HG03045 (cell line): ENCODE results near the gene SRRM5.
"Not testable (repeated sequence)": the region's sequence is repeated elsewhere in the genome, so short reads cannot be mapped to it uniquely, and the experiment has no call there.

ENCODE experiments used
- ATAC-seq: cut with Tn5 transposase; IDR thresholded peaks from one replicate; pipeline ENCODE4 v1.9.1; 2021; ENCODE audit warnings: mild to moderate bottlenecking, moderate library complexity; ENCODE audit not compliant: unreplicated experiment

SRRM5 gene

DNA sequence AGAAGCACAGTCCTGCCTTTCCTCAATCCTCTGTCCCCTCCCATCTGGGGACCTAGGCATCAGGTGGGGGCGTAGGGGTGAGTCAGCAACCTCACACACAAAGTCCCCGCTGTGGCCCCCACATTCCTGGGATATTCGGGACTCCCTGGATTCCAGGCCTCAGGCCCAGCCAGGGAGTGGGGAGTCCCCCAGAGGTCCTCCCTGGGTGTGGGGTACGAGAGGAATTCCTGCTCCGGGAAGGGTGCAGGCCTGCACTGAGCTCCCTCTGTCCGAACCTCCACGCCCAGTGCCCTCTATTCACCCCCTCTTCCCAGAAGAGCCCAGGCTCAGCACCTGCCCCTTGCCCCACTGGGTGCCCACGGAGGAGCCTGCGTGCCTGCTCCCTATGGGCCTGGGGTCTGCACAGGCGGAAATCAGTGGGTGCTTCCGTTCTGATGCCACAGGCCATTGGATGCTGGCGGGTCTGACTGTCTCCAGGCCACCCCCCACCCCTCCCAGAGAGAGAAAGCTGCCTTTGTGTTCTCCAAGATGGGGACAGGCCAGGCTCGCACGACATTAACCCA lies 24.3 kb downstream of the SRRM5 start:
- ATAC-seq: no peak

DNA sequence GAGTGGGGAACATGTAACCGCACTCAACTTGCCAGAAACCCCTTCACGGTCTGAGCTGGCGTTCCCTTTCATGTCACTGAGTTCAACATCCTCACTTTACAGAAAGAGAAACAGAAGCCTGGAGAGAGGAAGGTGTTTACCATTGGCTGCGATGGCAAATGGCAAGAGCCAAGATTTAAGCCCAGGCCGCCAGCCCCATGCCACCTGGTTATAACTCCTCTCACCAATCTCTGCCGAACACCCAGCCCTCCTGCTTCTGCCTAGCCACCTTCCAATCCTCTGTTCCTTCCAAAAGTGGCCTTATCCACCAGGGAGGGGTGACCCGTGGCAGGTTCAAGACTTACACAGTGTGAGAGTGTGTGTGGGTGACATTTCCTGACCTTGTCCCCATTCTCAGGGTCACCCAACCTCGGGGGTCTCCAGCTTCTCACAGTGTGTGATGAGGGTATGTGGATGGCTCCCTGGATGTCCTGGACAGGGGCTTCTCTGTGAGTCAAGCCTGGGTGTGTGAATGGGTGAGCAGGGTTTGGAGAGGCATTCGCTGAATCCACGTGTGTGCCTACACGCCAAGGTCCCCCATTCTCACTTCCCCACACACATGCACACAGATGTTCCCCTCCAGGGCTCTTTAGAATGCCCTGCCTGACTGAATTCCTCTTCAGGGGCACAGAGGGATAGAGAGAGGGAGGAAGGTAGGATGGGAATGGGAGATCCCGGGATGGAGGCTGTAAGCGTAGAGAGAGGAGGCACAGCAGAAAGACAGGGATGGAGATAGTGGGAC lies 26.5 kb downstream of the SRRM5 start:
- no peak for ATAC-seq

- no peak for ATAC-seq
These were observed 27.2 kb downstream of the SRRM5 start for GRCh38 chr19:43638995-43639518.

DNA sequence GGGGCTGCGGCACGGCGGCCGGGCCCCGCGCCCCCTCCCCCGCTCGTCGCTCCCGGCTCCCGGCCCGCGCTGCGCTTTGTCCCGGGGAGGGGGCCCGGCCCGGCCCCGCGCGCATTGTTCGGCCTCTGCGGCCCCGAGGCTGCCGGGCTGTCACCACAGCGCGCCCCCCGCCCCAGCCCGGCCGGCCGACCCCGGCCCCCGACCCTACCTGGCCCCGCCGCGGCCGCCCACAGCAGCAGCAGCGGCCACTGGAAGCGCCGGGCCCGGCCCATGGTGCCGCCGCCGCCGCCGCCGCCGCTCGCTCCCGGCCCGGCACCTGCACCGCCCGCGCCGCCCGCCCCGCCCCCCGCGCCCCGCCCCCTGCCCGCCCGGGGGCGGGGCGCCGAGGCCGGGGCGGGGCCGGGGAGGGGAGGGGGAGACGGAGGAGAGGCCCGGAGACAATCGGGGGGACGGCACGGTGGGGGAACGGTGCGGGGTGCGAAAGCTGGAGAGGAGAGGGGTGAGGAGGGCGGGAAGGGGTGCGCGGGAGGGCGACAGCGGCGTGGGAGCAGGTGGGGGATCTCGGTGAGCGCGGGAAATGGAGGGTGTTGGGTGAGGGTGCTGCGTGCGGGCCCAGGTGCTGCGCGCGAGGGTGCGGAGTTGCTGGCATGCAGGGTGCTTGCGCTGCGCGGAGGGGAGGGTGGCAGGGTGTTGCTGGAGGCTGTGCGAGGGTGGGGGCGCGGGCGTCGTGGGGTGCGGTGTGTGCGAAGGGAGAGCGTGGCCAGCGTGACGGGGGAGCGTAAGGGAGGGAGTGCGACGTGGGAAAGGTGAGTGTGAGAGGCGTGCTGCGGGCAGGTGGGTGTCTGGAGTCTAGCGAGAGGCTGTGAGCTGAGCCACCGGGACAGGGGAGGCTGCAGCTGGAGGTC lies 27.9 kb downstream of the SRRM5 start, which contains the start of gene CADM4:
CADM4 (minus strand) TSS at position 332 of the 905 bp plus-strand sequence; CDS start at position 272, 60 bp downstream.
- ATAC-seq: no peak

GRCh38 chr19:43640424-43640757 lies 28.5 kb downstream of the SRRM5 start:
- ATAC-seq: no peak

GRCh38 chr19:43641333-43641732 lies 29.4 kb downstream of the SRRM5 start:
- ATAC-seq: no peak

DNA sequence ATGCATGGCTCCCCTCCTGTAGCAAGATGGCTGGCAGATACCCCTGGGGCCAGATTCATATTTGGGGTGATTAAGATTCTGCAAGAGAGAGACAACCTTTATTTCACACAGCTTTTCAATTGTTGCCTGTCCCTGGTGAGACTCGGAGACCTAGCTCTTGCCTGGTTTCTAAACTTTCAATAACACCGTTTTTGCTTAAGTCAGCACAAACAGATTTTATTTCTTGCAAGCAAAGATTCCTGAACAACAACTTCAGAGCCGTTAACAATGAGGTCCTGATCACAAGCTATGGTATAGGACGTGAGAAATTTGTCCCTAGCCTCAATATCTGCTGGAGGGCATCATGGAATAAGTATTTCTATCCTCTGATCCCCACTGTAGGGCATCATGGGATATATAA lies 30.6 kb downstream of the SRRM5 start:
- no peak for ATAC-seq

DNA sequence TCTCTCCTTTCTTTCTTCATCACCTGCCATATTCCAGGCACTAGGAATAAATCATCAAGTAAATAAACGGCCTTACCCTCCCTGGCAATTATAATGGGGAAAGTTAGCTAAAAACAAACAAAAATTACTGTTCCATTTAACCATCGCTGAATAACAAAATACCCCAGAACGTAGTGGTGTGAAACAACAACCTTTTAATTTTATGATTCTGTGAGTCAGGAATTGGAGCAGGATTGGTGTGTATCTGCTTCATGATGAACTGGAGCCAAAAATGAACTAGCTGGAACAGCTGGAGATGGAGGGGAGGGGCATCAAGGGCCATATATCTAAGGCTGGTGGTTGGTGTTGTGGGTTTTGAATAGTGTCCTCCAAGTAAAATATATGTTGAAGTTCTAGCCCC lies 31.4 kb downstream of the SRRM5 start:
- no peak for ATAC-seq

GRCh38 chr19:43644181-43644580 lies 32.3 kb downstream of the SRRM5 start:
- no peak for ATAC-seq

- no peak for ATAC-seq
These were observed 36.7 kb downstream of the SRRM5 start for GRCh38 chr19:43648633-43649032.

DNA sequence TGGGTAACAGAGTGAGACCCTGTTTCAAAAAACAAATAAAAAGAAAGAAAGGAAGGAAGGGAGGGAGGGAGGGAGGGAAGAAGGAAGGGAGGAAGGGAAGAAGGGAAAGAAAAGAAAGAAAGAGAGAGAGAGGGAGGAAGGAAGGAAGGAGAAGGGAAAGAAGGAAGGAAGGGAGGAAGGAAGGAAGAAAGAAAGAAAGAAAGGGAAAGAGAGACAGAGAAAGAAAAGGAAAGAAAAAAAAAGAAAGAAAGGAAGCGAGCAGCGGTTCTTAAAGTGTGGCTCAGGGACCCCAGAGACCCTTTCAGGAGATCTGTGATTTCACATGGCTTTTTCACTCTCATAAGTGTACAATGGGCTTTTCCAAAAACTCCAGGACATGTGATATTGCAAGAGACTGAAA lies 37.6 kb downstream of the SRRM5 start:
- no peak for ATAC-seq

DNA sequence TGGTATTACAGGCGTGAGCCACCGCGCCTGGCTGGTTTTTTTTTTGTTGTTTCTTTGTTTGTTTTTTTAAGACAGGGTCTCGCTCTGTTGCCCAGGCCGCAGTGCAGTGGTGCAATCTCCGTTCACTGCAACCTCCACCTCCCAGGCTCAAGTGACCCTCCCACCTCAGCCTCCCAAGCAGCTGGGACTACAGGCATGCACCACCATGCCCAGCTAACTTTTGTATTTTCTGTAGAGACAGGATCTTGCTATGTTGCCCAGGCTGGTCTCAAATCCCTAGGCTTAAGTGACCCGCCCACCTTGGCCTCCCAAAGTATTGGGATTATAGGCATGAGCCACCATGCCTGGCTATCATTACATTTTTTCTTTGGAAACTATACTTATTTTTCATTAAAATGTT lies 38.4 kb downstream of the SRRM5 start:
- ATAC-seq: not testable (repeated sequence)

- ATAC-seq: no peak
These were observed 40.1 kb downstream of the SRRM5 start for GRCh38 chr19:43651758-43652545.

DNA sequence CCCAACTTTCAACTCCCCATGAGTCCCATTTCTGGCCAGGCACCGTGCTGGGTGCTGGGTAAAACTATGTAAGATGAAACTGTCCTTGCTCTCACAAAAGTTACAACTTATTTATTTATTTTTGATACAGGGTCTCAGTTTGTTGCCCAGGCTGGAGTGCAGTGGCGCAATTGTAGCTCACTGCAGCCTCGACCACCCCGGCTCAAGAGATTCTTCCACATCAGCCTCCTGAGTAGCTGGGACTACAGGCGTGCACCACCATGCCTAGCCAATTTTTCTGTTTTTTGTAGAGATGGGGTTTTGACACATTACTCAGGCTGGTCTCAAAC lies 40.6 kb downstream of the SRRM5 start:
- ATAC-seq: no peak

DNA sequence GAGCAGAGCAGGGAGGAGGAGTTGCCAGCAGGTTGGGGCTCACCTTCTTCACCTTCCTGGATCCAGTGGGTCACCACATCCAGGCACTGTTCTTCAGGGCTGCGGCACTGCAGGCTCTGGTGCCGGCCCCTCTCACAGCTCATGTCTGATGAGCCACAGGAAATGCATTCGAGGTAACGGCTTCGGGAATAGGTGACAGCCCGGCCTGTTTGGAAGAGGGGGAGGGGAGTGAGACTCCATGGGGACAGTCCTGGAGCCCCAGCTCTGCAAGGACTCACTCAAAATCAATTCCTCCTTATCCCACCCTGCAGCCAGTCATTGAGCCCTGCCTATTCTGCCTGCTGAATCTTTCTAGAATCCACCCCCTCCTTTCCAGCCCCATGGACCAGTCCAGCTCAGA lies 44.5 kb downstream of the SRRM5 start:
- no peak for ATAC-seq

GRCh38 chr19:43658001-43658400 lies 46.1 kb downstream of the SRRM5 start:
- no peak for ATAC-seq

GRCh38 chr19:43658494-43658893 lies 46.6 kb downstream of the SRRM5 start:
- ATAC-seq: no peak

DNA sequence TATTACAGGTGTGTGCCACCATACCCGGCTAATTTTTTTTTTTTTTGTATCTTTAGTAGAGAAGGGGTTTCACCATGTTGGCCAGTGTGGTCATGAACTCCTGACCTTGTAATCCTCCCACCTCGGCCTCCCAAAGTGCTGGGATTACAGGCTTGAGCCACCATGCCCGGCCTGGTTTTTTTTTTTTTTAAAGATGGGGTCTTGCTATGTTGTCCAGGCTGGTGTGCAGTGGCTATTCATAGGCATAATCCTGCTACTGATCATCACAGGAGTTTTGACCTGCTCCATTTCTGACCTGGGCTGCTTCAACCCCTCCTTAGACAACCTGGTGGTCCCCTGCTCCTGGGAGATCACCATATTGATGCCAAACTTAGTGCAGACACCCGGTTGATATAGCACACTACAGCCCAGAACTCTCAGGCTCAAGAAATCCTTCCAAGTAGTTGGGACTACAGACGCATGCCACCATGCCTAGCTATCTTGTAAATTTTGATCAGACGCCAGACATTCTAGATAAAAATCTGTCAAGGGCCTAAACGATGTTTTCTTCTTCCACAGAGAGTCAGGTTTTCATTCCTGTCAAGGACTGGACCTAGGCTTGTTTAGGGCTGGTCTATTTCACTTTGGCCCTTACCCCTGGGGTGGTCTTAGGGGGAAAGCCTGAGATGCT lies 48.5 kb downstream of the SRRM5 start:
- no peak for ATAC-seq

- ATAC-seq: no peak
These were observed 49.1 kb downstream of the SRRM5 start for GRCh38 chr19:43660971-43661360.

DNA sequence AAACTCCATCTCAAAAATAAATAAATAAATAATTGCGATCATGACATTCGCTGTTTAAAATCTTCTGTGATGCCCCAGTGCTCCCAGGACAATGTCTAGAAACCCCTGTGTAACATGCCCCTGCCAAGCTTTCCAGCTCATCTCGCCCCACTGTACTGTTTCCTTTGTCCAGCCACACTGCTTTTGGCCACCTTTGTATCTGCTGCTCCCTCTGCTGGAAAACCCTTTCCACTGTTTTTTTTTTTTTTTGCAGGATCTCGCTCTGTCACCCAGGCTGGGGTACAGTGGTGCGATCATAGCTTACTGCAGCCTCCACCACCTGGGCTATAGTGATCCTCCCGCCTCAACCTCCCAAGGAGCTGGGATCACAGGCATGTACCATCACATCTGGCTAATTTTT lies 50.6 kb downstream of the SRRM5 start:
- no peak for ATAC-seq
